ENCODE results near the gene GRIK3.

DNA sequence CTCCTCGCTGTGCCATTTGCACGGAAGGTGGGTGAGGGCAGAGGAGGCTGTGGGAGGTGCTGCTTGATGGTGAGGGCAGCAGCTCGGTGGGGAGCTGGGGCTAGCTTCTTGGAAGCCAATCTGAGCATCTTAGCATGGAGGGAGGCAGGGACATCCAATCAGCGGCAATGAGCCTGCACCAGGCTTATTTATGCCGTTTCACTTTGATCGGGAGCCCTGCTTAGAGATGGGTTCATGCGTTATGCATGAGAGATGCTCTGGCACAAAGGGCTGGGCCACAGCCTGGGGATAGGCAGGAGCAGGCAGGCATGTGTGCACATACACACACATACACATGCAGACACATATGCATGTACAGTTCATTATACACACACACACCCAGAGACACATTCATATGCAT is 220.2 kb downstream of the GRIK3 start:
- TF ChIP-seq POLR2A (IDR thresholded peaks at IDR 0.05; ENCODE audit: low read depth, low read length): no peak
- no peak for TF ChIP-seq TAF1 (IDR thresholded peaks at IDR 0.05; ENCODE audit: borderline replicate concordance, low read depth, low read length)

Data from GM12892 (cell line).